ENCODE results near the gene HIVEP3. TPM values are rescaled to one million over a fixed set of nuclear protein-coding genes. Genes with fewer than 3 reads are reported as not detected.

The HIVEP3 gene
- polyA plus RNA-seq, 1 of the 3 experiments (the other 2 are of a cell fraction) = 6.4 TPM

DNA sequence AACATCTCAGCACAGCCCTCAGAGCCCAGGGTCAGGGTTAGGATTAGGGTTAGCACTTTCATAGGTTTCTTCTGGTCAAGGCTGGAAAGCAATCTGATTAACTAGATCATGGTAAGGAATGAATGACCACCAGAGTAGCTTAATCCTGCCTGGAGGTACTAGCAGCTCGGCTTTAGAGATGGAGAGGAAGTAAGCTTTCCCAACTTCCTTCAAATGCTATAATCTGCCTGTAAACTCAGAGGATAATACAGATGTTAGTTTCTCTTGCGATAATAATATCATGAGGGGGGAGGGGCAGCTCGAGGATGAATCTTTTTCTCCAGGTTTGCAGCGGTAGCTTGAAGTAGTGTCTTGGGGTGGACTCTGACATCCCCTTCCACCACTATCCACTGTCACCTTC, 194.9 kb downstream of the HIVEP3 start:
- H2AFZ ChIP-seq (ENCODE audit: low read depth) = no peak overlapping the region
- no peak for DNase-seq
- no peaks in the 10 kb centered on the region for H3K9me3 ChIP-seq
- H3K4me1 ChIP-seq (ENCODE audit: control insufficient read depth in 1 of 2, insufficient read depth in 2 of 2, low read depth in 1 of 2, low read length in 1 of 2) = peaks cover 0 to 23% of the 10 kb centered on the region in 2 experiments; a peak in 1 of 4 replicates
- TF ChIP-seq, protein P1, sequence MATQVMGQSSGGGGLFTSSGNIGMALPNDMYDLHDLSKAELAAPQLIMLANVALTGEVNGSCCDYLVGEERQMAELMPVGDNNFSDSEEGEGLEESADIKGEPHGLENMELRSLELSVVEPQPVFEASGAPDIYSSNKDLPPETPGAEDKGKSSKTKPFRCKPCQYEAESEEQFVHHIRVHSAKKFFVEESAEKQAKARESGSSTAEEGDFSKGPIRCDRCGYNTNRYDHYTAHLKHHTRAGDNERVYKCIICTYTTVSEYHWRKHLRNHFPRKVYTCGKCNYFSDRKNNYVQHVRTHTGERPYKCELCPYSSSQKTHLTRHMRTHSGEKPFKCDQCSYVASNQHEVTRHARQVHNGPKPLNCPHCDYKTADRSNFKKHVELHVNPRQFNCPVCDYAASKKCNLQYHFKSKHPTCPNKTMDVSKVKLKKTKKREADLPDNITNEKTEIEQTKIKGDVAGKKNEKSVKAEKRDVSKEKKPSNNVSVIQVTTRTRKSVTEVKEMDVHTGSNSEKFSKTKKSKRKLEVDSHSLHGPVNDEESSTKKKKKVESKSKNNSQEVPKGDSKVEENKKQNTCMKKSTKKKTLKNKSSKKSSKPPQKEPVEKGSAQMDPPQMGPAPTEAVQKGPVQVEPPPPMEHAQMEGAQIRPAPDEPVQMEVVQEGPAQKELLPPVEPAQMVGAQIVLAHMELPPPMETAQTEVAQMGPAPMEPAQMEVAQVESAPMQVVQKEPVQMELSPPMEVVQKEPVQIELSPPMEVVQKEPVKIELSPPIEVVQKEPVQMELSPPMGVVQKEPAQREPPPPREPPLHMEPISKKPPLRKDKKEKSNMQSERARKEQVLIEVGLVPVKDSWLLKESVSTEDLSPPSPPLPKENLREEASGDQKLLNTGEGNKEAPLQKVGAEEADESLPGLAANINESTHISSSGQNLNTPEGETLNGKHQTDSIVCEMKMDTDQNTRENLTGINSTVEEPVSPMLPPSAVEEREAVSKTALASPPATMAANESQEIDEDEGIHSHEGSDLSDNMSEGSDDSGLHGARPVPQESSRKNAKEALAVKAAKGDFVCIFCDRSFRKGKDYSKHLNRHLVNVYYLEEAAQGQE (IDR thresholded peaks at IDR 0.05; ENCODE audit: low read depth, low read length) = no peak
- no peak for TF ChIP-seq SIN3A (IDR thresholded peaks at IDR 0.05; ENCODE audit: borderline replicate concordance, low read depth, low read length)
- no peak for TF ChIP-seq TEAD4 (IDR thresholded peaks at IDR 0.05; ENCODE audit: borderline replicate concordance, insufficient read depth)
- no peak for TF ChIP-seq EZH2phosphoT487 (IDR thresholded peaks at IDR 0.05; ENCODE audit: borderline replicate concordance, low read depth)
- no peak for TF ChIP-seq MXI1 (IDR thresholded peaks at IDR 0.05; ENCODE audit: low read depth, low read length)
- TF ChIP-seq ELF1 (IDR thresholded peaks at IDR 0.05) = no peak
- TF ChIP-seq YY1 (IDR thresholded peaks at IDR 0.05; ENCODE audit: low read depth) = no peak
- TF ChIP-seq, protein P2, sequence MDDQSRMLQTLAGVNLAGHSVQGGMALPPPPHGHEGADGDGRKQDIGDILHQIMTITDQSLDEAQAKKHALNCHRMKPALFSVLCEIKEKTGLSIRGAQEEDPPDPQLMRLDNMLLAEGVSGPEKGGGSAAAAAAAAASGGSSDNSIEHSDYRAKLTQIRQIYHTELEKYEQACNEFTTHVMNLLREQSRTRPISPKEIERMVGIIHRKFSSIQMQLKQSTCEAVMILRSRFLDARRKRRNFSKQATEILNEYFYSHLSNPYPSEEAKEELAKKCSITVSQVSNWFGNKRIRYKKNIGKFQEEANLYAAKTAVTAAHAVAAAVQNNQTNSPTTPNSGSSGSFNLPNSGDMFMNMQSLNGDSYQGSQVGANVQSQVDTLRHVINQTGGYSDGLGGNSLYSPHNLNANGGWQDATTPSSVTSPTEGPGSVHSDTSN (IDR thresholded peaks at IDR 0.05) = no peak
- TF ChIP-seq FOSL2 (IDR thresholded peaks at IDR 0.05; ENCODE audit: borderline replicate concordance, low read depth) = no peak
- no peak for TF ChIP-seq FOXM1 (IDR thresholded peaks at IDR 0.05; ENCODE audit: low read depth)
- TF ChIP-seq TAF1 (IDR thresholded peaks at IDR 0.05; ENCODE audit: borderline replicate concordance, low read depth, low read length) = no peak
- H3K4me3 ChIP-seq (ENCODE audit: low read depth in 2 of 2, low read length in 1 of 2) = no peak overlapping the region
- H3K9ac ChIP-seq = no peak overlapping the region
- H3K4me2 ChIP-seq = no peak overlapping the region
- no peak overlapping the region for H3K27ac ChIP-seq (ENCODE audit: low read depth in 2 of 2, low read length in 1 of 2)
- 74% methylated on average over 4 of the region's 4 CpGs for WGBS (ENCODE audit: low lambda C conversion rate)
- no peaks in the 10 kb centered on the region for H3K9me2 ChIP-seq
- CTCF ChIA-PET = interaction anchor here (1.8 kb wide), 1 partner anchor 150 kb away, joined by 5 read pairs; no protein-coding TSS in a partner anchor
- H3F3A ChIP-seq (replicated peaks; ENCODE audit: insufficient read depth) = no peaks in the 10 kb centered on the region
- H3K79me2 ChIP-seq (ENCODE audit: insufficient read depth) = no peaks in the 10 kb centered on the region
- H3K27me3 ChIP-seq (ENCODE audit: insufficient read depth) = no peaks in the 10 kb centered on the region
- H4K20me1 ChIP-seq (ENCODE audit: insufficient read depth) = no peaks in the 10 kb centered on the region
- no peaks in the 10 kb centered on the region for H3K36me3 ChIP-seq (replicated peaks in 1 of 2; ENCODE audit: control insufficient read depth in 1 of 2, insufficient read depth in 2 of 2, low read length in 1 of 2)
- POLR2A ChIA-PET = no interaction called here

GRCh38 chr1:41722184-41722583, 196.5 kb downstream of the HIVEP3 start:
- H3K4me3 ChIP-seq (ENCODE audit: low read depth in 2 of 2, low read length in 1 of 2) = no peak overlapping the region
- no peak overlapping the region for H3K4me2 ChIP-seq
- DNase-seq = no peak
- H4K20me1 ChIP-seq (ENCODE audit: insufficient read depth) = no peaks in the 10 kb centered on the region
- no peaks in the 10 kb centered on the region for H3K79me2 ChIP-seq (ENCODE audit: insufficient read depth)
- ChIA-PET CTCF (no interaction called here), POLR2A (no interaction called here)
- H3K27me3 ChIP-seq (ENCODE audit: insufficient read depth) = no peaks in the 10 kb centered on the region
- no peak for TF ChIP-seq TEAD4 (IDR thresholded peaks at IDR 0.05; ENCODE audit: borderline replicate concordance, insufficient read depth)
- TF ChIP-seq CHD2 (IDR thresholded peaks at IDR 0.05; ENCODE audit: low read length, partially characterized antibody) = no peak
- TF ChIP-seq GATA2 (CRISPR knock-in tag; IDR thresholded peaks at IDR 0.05) = no peak
- TF ChIP-seq ELF1 (IDR thresholded peaks at IDR 0.05) = no peak
- TF ChIP-seq TAF1 (IDR thresholded peaks at IDR 0.05; ENCODE audit: borderline replicate concordance, low read depth, low read length) = no peak
- no peak for TF ChIP-seq EZH2phosphoT487 (IDR thresholded peaks at IDR 0.05; ENCODE audit: borderline replicate concordance, low read depth)
- no peak for TF ChIP-seq YY1 (IDR thresholded peaks at IDR 0.05; ENCODE audit: low read depth)
- TF ChIP-seq MXI1 (IDR thresholded peaks at IDR 0.05; ENCODE audit: low read depth, low read length) = no peak
- TF ChIP-seq JUND (IDR thresholded peaks at IDR 0.05) = no peak
- TF ChIP-seq, protein P3, sequence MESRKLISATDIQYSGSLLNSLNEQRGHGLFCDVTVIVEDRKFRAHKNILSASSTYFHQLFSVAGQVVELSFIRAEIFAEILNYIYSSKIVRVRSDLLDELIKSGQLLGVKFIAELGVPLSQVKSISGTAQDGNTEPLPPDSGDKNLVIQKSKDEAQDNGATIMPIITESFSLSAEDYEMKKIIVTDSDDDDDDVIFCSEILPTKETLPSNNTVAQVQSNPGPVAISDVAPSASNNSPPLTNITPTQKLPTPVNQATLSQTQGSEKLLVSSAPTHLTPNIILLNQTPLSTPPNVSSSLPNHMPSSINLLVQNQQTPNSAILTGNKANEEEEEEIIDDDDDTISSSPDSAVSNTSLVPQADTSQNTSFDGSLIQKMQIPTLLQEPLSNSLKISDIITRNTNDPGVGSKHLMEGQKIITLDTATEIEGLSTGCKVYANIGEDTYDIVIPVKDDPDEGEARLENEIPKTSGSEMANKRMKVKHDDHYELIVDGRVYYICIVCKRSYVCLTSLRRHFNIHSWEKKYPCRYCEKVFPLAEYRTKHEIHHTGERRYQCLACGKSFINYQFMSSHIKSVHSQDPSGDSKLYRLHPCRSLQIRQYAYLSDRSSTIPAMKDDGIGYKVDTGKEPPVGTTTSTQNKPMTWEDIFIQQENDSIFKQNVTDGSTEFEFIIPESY (IDR thresholded peaks at IDR 0.05; ENCODE audit: borderline replicate concordance, low read depth) = no peak
- TF ChIP-seq FOSL2 (IDR thresholded peaks at IDR 0.05; ENCODE audit: borderline replicate concordance, low read depth) = no peak
- TF ChIP-seq, protein P1 (IDR thresholded peaks at IDR 0.05; ENCODE audit: low read depth, low read length) = no peak
- H2AFZ ChIP-seq (ENCODE audit: low read depth) = no peak overlapping the region
- H3K36me3 ChIP-seq (replicated peaks in 1 of 2; ENCODE audit: control insufficient read depth in 1 of 2, insufficient read depth in 2 of 2, low read length in 1 of 2) = no peaks in the 10 kb centered on the region
- H3K9me2 ChIP-seq = no peaks in the 10 kb centered on the region
- H3K9me3 ChIP-seq = no peaks in the 10 kb centered on the region
- no peak overlapping the region for H3K9ac ChIP-seq
- WGBS (ENCODE audit: low lambda C conversion rate) = 71% methylated on average over 1 of the region's 1 CpG
- peaks cover 0 to 28% of the 10 kb centered on the region in 2 experiments; a peak in 1 of 4 replicates for H3K4me1 ChIP-seq (ENCODE audit: control insufficient read depth in 1 of 2, insufficient read depth in 2 of 2, low read depth in 1 of 2, low read length in 1 of 2)
- no peak overlapping the region for H3K27ac ChIP-seq (ENCODE audit: low read depth in 2 of 2, low read length in 1 of 2)
- no peaks in the 10 kb centered on the region for H3F3A ChIP-seq (replicated peaks; ENCODE audit: insufficient read depth)
